K562 (cell line): Measurements from ENCODE around the gene ORC4. TPM values are rescaled to one million over a fixed set of nuclear protein-coding genes. Genes with fewer than 3 reads are reported as not detected.

ENCODE experiments used
- CAMTA2 ChIP-seq: fragments of 250-450 bp; sonication (Bioruptor Pico); conservative IDR thresholded peaks from 2 replicates; pipeline ENCODE4 v1.5.1; 2022
- CTCF ChIP-seq, 3 experiments: IDR thresholded peaks in 2 of 3; conservative IDR thresholded peaks in 1 of 3; 2 replicates each; pipeline ENCODE4 v1.5.1; 2011 to 2012; ENCODE audit warnings: low read length in 3 of 3, mild to moderate bottlenecking in 3 of 3, control low read depth in 2 of 3, improper control_type of control experiment in 1 of 3, inconsistent platforms in 1 of 3, low read depth in 1 of 3, mixed read lengths in 1 of 3, moderate library complexity in 1 of 3; ENCODE audit not compliant: insufficient read depth in 2 of 3
- FOXK2 ChIP-seq, 2 experiments: fragments of 450-650 bp; IDR thresholded peaks in 1 of 2; conservative IDR thresholded peaks in 1 of 2; 2 replicates each; pipeline ENCODE4 v1.6.1; 2016; ENCODE audit warnings: low read depth in 2 of 2, mild to moderate bottlenecking in 1 of 2
- HDAC8 ChIP-seq: fragments of 450-650 bp; IDR thresholded peaks from 2 replicates; pipeline ENCODE4 v1.6.1; 2016; ENCODE audit warnings: mild to moderate bottlenecking, missing genetic modification characterization, moderate library complexity, missing compliant biosample characterization
- MEF2A ChIP-seq: IDR thresholded peaks from 2 replicates; pipeline ENCODE4 v1.6.1; 2011; ENCODE audit warnings: low read depth, mild to moderate bottlenecking, low read length, moderate library complexity; ENCODE audit not compliant: control insufficient read depth
- NR2F6 ChIP-seq: fragments of 450-650 bp; formaldehyde crosslinking; IDR thresholded peaks from 2 replicates; pipeline ENCODE4 v1.4.0; 2020; ENCODE audit warnings: mild to moderate bottlenecking
- PATZ1 ChIP-seq: fragments of 250-450 bp; sonication (Bioruptor Pico); IDR thresholded peaks from 2 replicates; pipeline ENCODE4 v1.5.0; 2020; ENCODE audit warnings: mild to moderate bottlenecking, borderline replicate concordance
- PTRF ChIP-seq: fragments of 450-650 bp; IDR thresholded peaks from 2 replicates; pipeline ENCODE4 v1.6.1; 2016; ENCODE audit warnings: mild to moderate bottlenecking, missing genetic modification characterization, missing compliant biosample characterization
- SRF ChIP-seq, 2 experiments: fragments of 250-450, 450-650 bp in 1 of 2; sonication (Bioruptor Pico) in 1 of 2; sonication (generic) in 1 of 2; formaldehyde crosslinking; IDR thresholded peaks; 2 replicates each; pipeline versions ENCODE4 v1.5.0 to v1.5.1; 2020 to 2022; ENCODE audit warnings: mild to moderate bottlenecking in 1 of 2, missing genetic modification reagents in 1 of 2
- ZBTB43 ChIP-seq: sonication (generic); formaldehyde crosslinking; IDR thresholded peaks from 2 replicates; pipeline ENCODE4 v1.8.0; 2023; ENCODE audit warnings: mild to moderate bottlenecking, missing genetic modification reagents
- ZNF586 ChIP-seq: fragments of 450-650 bp; formaldehyde crosslinking; conservative IDR thresholded peaks from 2 replicates; pipeline ENCODE4 v1.4.0; 2020; ENCODE audit warnings: mild to moderate bottlenecking, moderate library complexity
- ZNF764 ChIP-seq: fragments of 250-450 bp; sonication (Bioruptor Pico); IDR thresholded peaks from 2 replicates; pipeline ENCODE4 v1.4.0; 2020; ENCODE audit warnings: low read depth, mild to moderate bottlenecking, moderate library complexity
- polyA plus RNA-seq, 8 experiments: library from polyadenylated mRNA; depleted of rRNA in 4 of 8; stranded (reverse) in 5 of 8; unstranded in 3 of 8; fragments of >200 nt; fragmentation: Nextera tagmentation in 2 of 8; fragmentation: Illumina TruSeq in 1 of 8; extraction: Ambion mirVana in 2 of 8; extraction: Trizol in 1 of 8; gene quantifications; 2 replicates each; pipeline versions ENCODE4 v1.2.1 to v1.2.3, GENCODE V29; 2011 to 2014; ENCODE audit warnings: inconsistent platforms in 1 of 8, missing spikeins in 1 of 8
- total RNA-seq, 7 experiments: library from RNA; depleted of rRNA in 6 of 7; stranded (reverse); fragments of >200 nt in 6 of 7; fragmentation: Illumina TruSeq in 2 of 7; extraction: Trizol in 2 of 7; gene quantifications; 2 replicates each; pipeline versions ENCODE4 v1.2.1 to v1.2.3, GENCODE V29; 2011 to 2021; ENCODE audit warnings: low replicate concordance in 1 of 7
- TF ChIP-seq, protein P1 (sequence below), 2 experiments: fragments of 450-650 bp; formaldehyde crosslinking in 1 of 2; IDR thresholded peaks; 2 replicates each; pipeline versions ENCODE4 v1.4.0 to v1.6.1; 2014 to 2020; ENCODE audit warnings: mild to moderate bottlenecking in 2 of 2, borderline replicate concordance in 1 of 2, low read depth in 1 of 2

Gene ORC4
- total and polyA plus RNA-seq, 9 of the 15 experiments (the other 6 are each of a cell fraction or from before 2014, with no cell fraction given) = 58.6 to 100 (median 70.5) TPM

DNA sequence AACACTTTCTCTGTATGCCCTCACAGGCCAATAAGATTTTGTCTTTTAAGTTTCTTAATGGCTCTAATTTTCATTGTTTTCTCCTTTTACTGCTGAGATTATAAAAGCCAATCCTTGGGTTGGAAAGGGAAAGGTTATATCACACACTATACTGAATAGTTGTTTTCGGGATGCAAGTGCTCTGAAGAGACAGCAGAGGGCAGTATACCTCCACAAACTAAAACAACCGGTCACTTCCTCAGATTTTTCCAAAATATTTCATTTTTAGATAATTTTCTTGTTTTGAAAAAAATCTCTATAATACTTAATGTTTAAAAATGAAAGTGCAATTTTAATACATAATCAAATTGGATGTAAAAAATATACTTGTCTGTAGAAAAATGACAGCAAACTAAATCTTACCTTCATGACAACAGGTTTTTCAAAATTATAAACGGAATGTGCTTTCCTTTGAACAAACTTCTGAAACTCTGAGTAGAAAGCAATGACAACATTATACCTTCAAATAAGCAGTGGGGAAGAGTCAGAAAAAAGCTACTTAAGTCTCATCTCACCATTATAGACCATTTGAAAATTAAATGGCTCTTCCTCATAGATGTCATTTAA, 82.7 kb downstream of the ORC4 start (continued):
- TF ChIP-seq, protein P1, sequence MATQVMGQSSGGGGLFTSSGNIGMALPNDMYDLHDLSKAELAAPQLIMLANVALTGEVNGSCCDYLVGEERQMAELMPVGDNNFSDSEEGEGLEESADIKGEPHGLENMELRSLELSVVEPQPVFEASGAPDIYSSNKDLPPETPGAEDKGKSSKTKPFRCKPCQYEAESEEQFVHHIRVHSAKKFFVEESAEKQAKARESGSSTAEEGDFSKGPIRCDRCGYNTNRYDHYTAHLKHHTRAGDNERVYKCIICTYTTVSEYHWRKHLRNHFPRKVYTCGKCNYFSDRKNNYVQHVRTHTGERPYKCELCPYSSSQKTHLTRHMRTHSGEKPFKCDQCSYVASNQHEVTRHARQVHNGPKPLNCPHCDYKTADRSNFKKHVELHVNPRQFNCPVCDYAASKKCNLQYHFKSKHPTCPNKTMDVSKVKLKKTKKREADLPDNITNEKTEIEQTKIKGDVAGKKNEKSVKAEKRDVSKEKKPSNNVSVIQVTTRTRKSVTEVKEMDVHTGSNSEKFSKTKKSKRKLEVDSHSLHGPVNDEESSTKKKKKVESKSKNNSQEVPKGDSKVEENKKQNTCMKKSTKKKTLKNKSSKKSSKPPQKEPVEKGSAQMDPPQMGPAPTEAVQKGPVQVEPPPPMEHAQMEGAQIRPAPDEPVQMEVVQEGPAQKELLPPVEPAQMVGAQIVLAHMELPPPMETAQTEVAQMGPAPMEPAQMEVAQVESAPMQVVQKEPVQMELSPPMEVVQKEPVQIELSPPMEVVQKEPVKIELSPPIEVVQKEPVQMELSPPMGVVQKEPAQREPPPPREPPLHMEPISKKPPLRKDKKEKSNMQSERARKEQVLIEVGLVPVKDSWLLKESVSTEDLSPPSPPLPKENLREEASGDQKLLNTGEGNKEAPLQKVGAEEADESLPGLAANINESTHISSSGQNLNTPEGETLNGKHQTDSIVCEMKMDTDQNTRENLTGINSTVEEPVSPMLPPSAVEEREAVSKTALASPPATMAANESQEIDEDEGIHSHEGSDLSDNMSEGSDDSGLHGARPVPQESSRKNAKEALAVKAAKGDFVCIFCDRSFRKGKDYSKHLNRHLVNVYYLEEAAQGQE (IDR thresholded peaks at IDR 0.05; ENCODE audit: borderline replicate concordance) = peak; percentile 44; the same call in 1 of the 2 replicates
- TF ChIP-seq, protein P1 (CRISPR knock-in tag; IDR thresholded peaks at IDR 0.05; ENCODE audit: low read depth) = no peak
- TF ChIP-seq SRF (CRISPR knock-in tag; IDR thresholded peaks at IDR 0.05) (no peak), PATZ1 (CRISPR knock-in tag) (no peak), CTCF (IDR thresholded peaks at IDR 0.05 in 2 of 3, conservative IDR thresholded peaks at IDR 0.05 in 1 of 3; ENCODE audit: insufficient read depth in 2 of 3, low read depth in 1 of 3, low read length in 3 of 3) (peak; percentile 33 to 80 (median 66); a peak in 5 of 6 replicates), ZNF764 (CRISPR knock-in tag) (no peak), CAMTA2 (no peak), NR2F6 (CRISPR knock-in tag) (no peak), ZNF586 (CRISPR knock-in tag) (no peak), ZBTB43 (no peak), HDAC8 (tag) (no peak), PTRF (tag) (no peak), MEF2A (no peak), FOXK2 (conservative IDR thresholded peaks at IDR 0.05 in 1 of 2, IDR thresholded peaks at IDR 0.05 in 1 of 2; ENCODE audit: low read depth in 2 of 2) (no peak)
